Naive thymus-derived CD8-positive, alpha-beta T cell (primary cell): ENCODE data around the gene AGFG2. TPM values are rescaled to one million over a fixed set of nuclear protein-coding genes. Genes with fewer than 3 reads are reported as not detected.

Experiments used
- ATAC-seq, 2 donors: fragments of 150-1000 bp; cut with Tn5 transposase in 1 of 2; sonication (Bioruptor Pico), chemical (Tn5 transposase) in 1 of 2; 1 replicate in 1 of 2; 2 replicates in 1 of 2; pipeline ENCODE4 v1.10.0; 2021; ENCODE audit warnings: mild to moderate bottlenecking in 2 of 2, moderate library complexity in 2 of 2
- POLR2A ChIA-PET: fragments of 350-600 bp; sonication (Branson Sonifier 250); formaldehyde crosslinking; loops from one replicate; lab custom pipeline; 2021; ENCODE audit warnings: antibody characterized with exemption; lab: Charles Lee
- DNase-seq, 10 donors: peaks; one replicate each; pipeline versions ENCODE4 v3.0.0 to v3.0.0-alpha.2; 2020 to 2022
- H3K27ac Mint-ChIP-seq, 10 donors: one replicate each; pipeline ENCODE4 v1.8.0; 2020 to 2022; ENCODE audit warnings: mild to moderate bottlenecking in 10 of 10, mixed read lengths in 10 of 10, moderate library complexity in 4 of 10, inconsistent platforms in 1 of 10
- H3K27me3 Mint-ChIP-seq, 5 donors: one replicate each; pipeline ENCODE4 v1.8.0; 2021 to 2022; ENCODE audit warnings: mixed read lengths in 5 of 5
- H3K36me3 Mint-ChIP-seq, 3 donors: one replicate each; pipeline ENCODE4 v1.8.0; 2020 to 2022; ENCODE audit warnings: mixed read lengths in 3 of 3, mild to moderate bottlenecking in 2 of 3, inconsistent platforms in 1 of 3
- H3K4me1 Mint-ChIP-seq, 4 donors: one replicate each; pipeline ENCODE4 v1.8.0; 2021 to 2022; ENCODE audit warnings: mixed read lengths in 4 of 4
- H3K4me3 Mint-ChIP-seq, 10 donors: one replicate each; pipeline ENCODE4 v1.8.0; 2020 to 2022; ENCODE audit warnings: mild to moderate bottlenecking in 10 of 10, mixed read lengths in 10 of 10, moderate library complexity in 6 of 10, inconsistent platforms in 1 of 10
- H3K9me3 Mint-ChIP-seq, 9 donors: one replicate each; pipeline ENCODE4 v1.8.0; 2020 to 2022; ENCODE audit warnings: mixed read lengths in 9 of 9, mild to moderate bottlenecking in 3 of 9, inconsistent platforms in 1 of 9, moderate library complexity in 1 of 9
- polyA plus RNA-seq, 3 donors: library from polyadenylated mRNA; unstranded; fragments of 300-500 nt; fragmentation: Illumina TruSeq; gene quantifications; one replicate each; pipeline ENCODE4 v1.2.3, GENCODE V29; 2021
- total RNA-seq, 8 experiments: library from RNA in 2 of 8; stranded (reverse) in 2 of 8; gene quantifications; one replicate each; pipeline ENCODE4 v1.2.3 and lab custom pipeline; 2021 to 2026

Gene AGFG2
- total and polyA plus RNA-seq, 5 experiments from 2014 or later = 5.8 to 22.0 (median 13.6) TPM

DNA sequence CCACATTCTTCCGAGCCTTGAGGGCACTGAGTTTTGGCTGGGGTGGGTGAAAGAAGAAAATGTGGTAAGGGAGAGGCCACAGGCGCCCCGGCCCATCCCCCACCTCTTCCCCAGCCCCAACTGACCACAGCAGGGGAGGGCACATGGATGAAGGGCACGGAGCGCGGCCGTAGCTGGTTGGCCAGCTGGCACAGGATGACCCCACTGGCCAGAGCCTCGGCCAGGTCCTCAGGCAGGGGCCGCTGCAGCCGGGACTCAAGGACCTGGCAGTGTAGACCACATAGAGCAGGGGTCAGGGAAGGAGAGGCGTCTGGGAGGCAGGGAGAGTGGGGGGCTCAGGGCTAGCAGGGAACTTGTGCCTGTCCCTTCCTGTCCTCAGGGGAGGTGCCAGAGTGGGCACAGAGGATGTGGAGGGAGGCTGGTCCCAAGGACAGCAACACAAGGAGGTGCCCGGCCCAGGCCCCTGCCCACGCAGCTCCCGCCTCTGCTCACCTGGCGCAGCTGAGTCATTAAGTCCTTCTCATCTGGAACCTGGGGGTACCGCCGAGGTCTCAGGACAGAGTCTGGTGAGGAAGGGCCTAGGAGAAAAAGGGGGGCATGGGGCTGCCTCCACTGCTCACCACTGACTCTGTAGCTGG is 36.9 kb downstream of the AGFG2 start:
- peaks cover 5 to 33% (median 23%) of the 10 kb centered on the region in 4 donors for H3K4me1 Mint-ChIP-seq
- peaks cover 0 to 48% (median 8%) of the 10 kb centered on the region in 3 donors for H3K36me3 Mint-ChIP-seq
- ATAC-seq (no peak), DNase-seq (no peak)
- peak overlapping the region in 3 of 10 donors; percentile 36 to 81 (median 56) for H3K27ac Mint-ChIP-seq
- no peaks in the 10 kb centered on the region for H3K9me3 Mint-ChIP-seq
- POLR2A ChIA-PET = interaction anchor here (3.4 kb wide), 1 partner anchor 9 kb away, joined by 30 read pairs; the partner anchor contains the start of genes FBXO24 and LRCH4
- no peak overlapping the region for H3K4me3 Mint-ChIP-seq
- no peaks in the 10 kb centered on the region for H3K27me3 Mint-ChIP-seq

- DNase-seq (no peak), ATAC-seq (no peak)
- POLR2A ChIA-PET = interaction anchor here (0.7 to 3.4 kb wide), 4 partner anchors 9 to 104 kb away, joined by 3 to 30 read pairs (median 3); partner anchors contain the start of genes FBXO24 and LRCH4
- Mint-ChIP-seq H3K27me3 (no peaks in the 10 kb centered on the region), H3K9me3 (no peaks in the 10 kb centered on the region), H3K4me3 (no peak overlapping the region), H3K36me3 (peaks cover 0 to 48% (median 8%) of the 10 kb centered on the region in 3 donors), H3K27ac (peak overlapping the region in 3 of 10 donors; percentile 27 to 81 (median 36)), H3K4me1 (peaks cover 5 to 32% (median 17%) of the 10 kb centered on the region in 4 donors)
These were observed 37.5 kb downstream of the AGFG2 start for GRCh38 chr7:100576384-100576993.

- Mint-ChIP-seq H3K27ac (no peak overlapping the region), H3K9me3 (no peaks in the 10 kb centered on the region), H3K4me3 (no peak overlapping the region), H3K27me3 (no peaks in the 10 kb centered on the region), H3K4me1 (peaks cover under 1 to 26% (median 12%) of the 10 kb centered on the region in 4 donors), H3K36me3 (peaks cover 0 to 49% (median 10%) of the 10 kb centered on the region in 3 donors)
- POLR2A ChIA-PET = interaction anchor here (0.5 to 3.4 kb wide), 6 partner anchors 8 to 103 kb away, joined by 3 to 30 read pairs (median 3); partner anchors contain the start of genes FBXO24 and LRCH4
- ATAC-seq (no peak), DNase-seq (no peak)
These were observed 38.1 kb downstream of the AGFG2 start for GRCh38 chr7:100577103-100577502.

DNA sequence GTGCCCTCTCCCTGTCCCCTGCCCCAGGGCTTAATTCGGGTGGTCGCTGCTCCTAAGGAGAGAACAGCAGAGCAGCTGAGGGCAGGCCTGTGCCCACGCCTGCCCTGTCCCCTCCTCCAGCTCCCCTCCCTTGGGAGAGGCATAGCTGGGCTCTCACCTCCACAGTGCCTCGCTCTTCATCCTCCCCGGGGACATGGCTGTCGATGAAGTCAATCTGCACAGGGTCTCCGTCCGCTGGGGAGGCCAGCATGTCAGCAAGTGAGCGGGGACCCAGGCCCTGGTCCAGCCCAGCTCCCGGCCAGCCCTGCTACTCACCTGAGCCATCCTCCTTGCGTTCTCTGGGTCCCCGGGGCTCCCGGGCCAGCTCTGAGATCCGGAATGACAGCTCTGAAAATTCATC is 38.5 kb downstream of the AGFG2 start:
- POLR2A ChIA-PET = interaction anchor here (0.5 to 3.4 kb wide), 5 partner anchors 8 to 103 kb away, joined by 3 to 30 read pairs (median 3); partner anchors contain the start of genes FBXO24 and LRCH4
- Mint-ChIP-seq H3K36me3 (peaks cover 0 to 47% (median 10%) of the 10 kb centered on the region in 3 donors), H3K27ac (no peak overlapping the region), H3K27me3 (no peaks in the 10 kb centered on the region), H3K4me1 (peaks cover 3 to 25% (median 12%) of the 10 kb centered on the region in 4 donors), H3K9me3 (no peaks in the 10 kb centered on the region), H3K4me3 (no peak overlapping the region)
- DNase-seq (no peak), ATAC-seq (no peak)

DNA sequence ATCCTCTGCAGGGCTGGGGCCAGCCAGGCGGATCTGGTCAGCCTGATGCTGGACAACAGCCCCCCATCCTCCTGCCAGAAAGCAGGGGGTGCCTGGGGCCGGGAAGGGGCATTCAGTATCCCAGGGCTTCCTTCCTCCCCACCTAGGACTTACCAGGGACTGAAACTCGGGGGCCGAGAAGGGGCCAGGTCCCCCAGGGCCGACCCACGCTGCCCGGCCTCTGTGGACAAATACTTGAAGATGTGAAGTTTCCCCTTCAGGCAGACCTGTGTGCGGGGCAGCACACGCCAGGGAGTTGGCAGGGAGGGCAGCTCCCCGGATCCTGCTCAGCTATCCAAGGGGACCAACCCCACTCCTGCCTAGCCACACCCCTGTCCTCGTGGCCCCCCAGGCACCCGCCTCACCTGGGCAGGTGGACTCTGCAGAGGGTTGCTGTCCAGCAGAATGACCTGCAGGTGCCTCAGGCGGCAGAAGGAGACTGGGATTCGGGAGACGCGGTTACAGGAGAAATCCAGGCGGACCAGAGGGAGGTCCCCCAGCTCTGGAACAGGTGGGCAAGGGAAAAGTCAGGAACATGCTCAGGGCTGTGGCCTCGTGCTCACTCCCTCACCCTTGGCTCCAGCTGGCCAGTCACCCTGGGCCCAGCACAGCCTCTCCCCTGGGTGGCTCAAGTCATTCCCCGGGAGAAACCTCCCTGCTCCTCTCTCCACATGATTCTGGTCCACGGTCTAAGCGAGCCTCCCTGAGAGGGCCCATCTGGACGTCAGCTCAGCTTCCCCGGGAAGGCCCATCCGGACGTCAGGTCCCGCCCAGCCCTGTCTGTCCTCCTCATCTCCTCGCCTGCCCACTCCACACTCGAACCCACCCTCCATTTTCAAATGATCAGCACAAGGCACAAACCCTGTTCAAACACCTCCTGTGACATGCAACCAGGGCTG is 39.5 kb downstream of the AGFG2 start:
- Mint-ChIP-seq H3K36me3 (peaks cover 0 to 42% (median 10%) of the 10 kb centered on the region in 3 donors), H3K4me3 (no peak overlapping the region), H3K4me1 (peaks cover 7 to 31% (median 19%) of the 10 kb centered on the region in 4 donors), H3K9me3 (no peaks in the 10 kb centered on the region), H3K27me3 (no peaks in the 10 kb centered on the region), H3K27ac (peak overlapping the region in 4 of 10 donors; percentile 41 to 65 (median 52))
- ATAC-seq (no peak), DNase-seq (no peak)
- POLR2A ChIA-PET = interaction anchor here (0.7 to 3.4 kb wide), 6 partner anchors 7 to 104 kb away, joined by 3 to 30 read pairs (median 4); partner anchors contain the start of genes FBXO24 and LRCH4

DNA sequence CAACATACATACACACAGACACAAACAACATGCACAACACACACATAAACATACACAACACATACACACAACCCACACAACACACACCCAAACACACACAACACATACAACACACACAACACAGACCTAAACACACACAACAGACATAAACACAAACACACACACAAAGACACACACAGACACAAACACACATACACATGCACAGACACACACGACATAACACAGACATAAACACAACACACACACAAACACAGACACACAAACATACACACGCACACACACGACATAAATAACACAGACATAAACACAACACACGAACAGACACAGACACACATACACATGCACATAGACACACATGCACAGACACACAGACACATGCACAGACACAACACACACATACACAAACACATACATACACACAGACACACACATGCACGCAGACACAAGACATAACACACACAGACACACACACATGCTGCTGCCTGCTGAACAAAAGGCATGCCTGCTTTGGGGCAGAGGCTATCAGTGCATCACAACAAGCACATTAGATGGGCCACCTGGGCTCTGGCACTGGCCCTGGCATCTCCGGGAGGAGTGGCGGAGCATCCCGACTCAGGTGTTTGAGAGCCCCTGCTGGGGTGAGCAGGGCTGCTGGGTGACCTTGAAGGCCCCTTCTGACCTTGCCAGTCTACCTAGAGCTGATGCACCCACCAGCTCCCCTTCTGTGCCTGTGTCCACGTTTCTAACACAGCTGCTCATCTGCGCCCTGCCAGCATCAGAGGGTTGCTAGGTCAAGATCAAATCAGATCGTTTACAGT is 41.7 kb downstream of the AGFG2 start:
- POLR2A ChIA-PET = interaction anchor here (1.4 to 9.8 kb wide), 4 partner anchors 12 to 152 kb away, joined by 3 to 333 read pairs (median 54); partner anchors contain the start of genes GNB2, SAP25 and ZCWPW1
- Mint-ChIP-seq H3K27me3 (no peaks in the 10 kb centered on the region), H3K27ac (no peak overlapping the region), H3K9me3 (no peaks in the 10 kb centered on the region), H3K4me1 (peaks cover 19 to 38% (median 30%) of the 10 kb centered on the region in 4 donors), H3K36me3 (peaks cover 4 to 29% (median 10%) of the 10 kb centered on the region in 3 donors), H3K4me3 (peak overlapping the region in 1 of 10 donors; percentile 97)
- ATAC-seq (no peak), DNase-seq (no peak)

- H3K27me3 Mint-ChIP-seq = peaks cover 0 to 3% (median 0%) of the 10 kb centered on the region in 5 donors
These were observed 43.1 kb downstream of the AGFG2 start for GRCh38 chr7:100582041-100582579.

DNA sequence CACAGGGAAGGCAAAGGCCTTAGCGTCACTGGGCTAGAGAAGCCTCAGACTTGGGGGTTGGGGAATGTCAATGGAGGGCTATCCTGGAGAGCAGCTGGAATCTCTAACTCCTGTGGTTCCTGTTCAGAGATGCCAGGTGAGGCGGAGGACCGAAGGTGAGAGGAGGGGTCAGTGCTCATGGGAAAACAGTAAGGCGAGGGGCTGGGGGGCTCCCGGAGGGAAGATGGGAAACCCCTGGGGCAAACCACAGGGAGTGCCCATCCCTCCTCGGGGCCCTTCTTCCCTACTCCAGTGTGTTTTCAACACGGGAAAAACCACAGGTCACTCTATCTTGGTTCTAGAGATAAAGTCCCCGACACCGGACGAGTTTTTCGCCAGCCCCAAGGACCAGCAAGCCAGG is 43.6 kb downstream of the AGFG2 start:
- Mint-ChIP-seq H3K4me3 (peak overlapping the region; percentile 93 to 100 (median 97)), H3K36me3 (peaks cover 4 to 16% (median 9%) of the 10 kb centered on the region in 3 donors), H3K4me1 (peaks cover 21 to 36% (median 29%) of the 10 kb centered on the region in 4 donors), H3K27me3 (peaks cover 0 to 3% (median 0%) of the 10 kb centered on the region in 5 donors), H3K9me3 (no peaks in the 10 kb centered on the region), H3K27ac (peak overlapping the region in 7 of 10 donors; percentile 81 to 99 (median 97))
- POLR2A ChIA-PET = interaction anchor here (0.6 to 9.8 kb wide), 16 partner anchors 8 to 153 kb away, joined by 3 to 333 read pairs (median 40); partner anchors contain the start of genes GIGYF1, GNB2, MEPCE and MOSPD3
- ATAC-seq (no peak), DNase-seq (no peak)

More at GRCh38 chr7:100582041-100582579, 43.1 kb downstream of the AGFG2 start:
- ATAC-seq = no peak
- peak overlapping the region in 7 of 10 donors; percentile 81 to 99 (median 97) for H3K27ac Mint-ChIP-seq
- no peaks in the 10 kb centered on the region for H3K9me3 Mint-ChIP-seq
- H3K36me3 Mint-ChIP-seq = peaks cover 4 to 16% (median 9%) of the 10 kb centered on the region in 3 donors
- H3K4me1 Mint-ChIP-seq = peaks cover 21 to 35% (median 29%) of the 10 kb centered on the region in 4 donors
- no peak for DNase-seq
- H3K4me3 Mint-ChIP-seq = peak overlapping the region; percentile 41 to 100 (median 97)
- POLR2A ChIA-PET = interaction anchor here (0.8 to 9.8 kb wide), 7 partner anchors 9 to 153 kb away, joined by 3 to 333 read pairs (median 8); partner anchors contain the start of genes GNB2, MOSPD3, SAP25 and ZCWPW1

DNA sequence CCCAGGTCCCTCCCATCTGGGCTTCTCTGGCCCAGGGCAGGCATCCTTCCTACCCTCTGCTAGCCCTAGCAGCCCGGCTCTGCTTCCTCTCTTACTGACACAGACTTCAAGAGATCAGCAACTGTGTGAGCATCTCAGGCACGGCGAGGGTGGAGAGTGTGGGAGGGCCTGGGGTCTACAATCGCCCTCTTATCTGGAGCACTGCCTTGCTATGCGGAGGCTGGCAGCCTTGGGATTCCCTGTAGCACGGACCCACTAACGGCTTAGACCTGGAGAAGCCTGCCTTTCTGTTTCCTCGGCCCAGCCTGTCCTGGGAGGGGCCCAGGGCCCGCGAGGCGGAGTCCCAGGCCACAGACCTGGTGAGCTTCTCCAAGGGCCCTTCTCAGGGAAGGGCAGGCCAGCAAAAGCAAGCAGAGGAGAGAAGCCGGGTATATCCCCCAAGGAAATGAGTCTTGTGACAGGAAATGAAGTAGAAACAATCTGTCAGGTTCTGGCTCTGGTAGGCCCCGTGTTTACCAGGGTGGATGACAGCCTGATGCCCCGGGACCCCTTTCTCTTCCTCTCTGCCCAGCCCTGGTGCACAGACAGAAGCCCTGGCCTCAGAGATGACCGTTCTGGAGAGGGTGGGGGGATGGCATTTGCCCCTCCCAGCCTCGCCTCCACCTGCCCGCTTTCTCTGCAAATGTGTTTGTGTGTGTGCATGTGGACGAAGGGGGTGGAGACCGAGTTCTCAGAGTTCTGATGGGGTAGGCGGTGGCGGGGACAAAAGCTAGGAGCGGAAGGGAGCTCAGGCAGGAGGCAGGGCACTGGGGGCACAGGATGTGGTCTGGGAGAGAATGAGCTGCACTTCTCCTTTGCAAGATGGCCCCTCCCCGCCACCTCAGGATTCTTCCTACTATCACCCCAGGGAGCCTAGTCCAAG is 44.4 kb downstream of the AGFG2 start:
- peak; percentile 7 to 13 for ATAC-seq
- peaks cover 21 to 40% (median 31%) of the 10 kb centered on the region in 4 donors for H3K4me1 Mint-ChIP-seq

More for the DNA sequence above, 44.4 kb downstream of the AGFG2 start:
- DNase-seq = peak; percentile 34 to 87 (median 66)
- Mint-ChIP-seq H3K9me3 (no peaks in the 10 kb centered on the region), H3K36me3 (peaks cover 4 to 12% (median 9%) of the 10 kb centered on the region in 3 donors), H3K27me3 (peaks cover 0 to 3% (median 0%) of the 10 kb centered on the region in 5 donors), H3K27ac (peak overlapping the region in 7 of 10 donors; percentile 81 to 99 (median 97)), H3K4me3 (peak overlapping the region; percentile 93 to 100 (median 97))
- POLR2A ChIA-PET = interaction anchor here (0.6 to 9.8 kb wide), 27 partner anchors 6 to 1024 kb away, joined by 3 to 333 read pairs (median 12); partner anchors contain the start of genes GIGYF1, GNB2, MEPCE and MOSPD3
